K562 (cell line): ENCODE data around the gene NDRG4. TPM values are rescaled to one million over a fixed set of nuclear protein-coding genes. Genes with fewer than 3 reads are reported as not detected.

ENCODE experiments used
- ATAC-seq: fragments of 200-7000 bp; cut with Tn5 transposase; 3 replicates; pipeline ENCODE4 v1.9.1; 2020; ENCODE audit warnings: moderate library complexity
- BruUV-seq: library from RNA; stranded (reverse); fragments of 400-500 nt; replicated peaks from 2 replicates; lab custom pipeline; 2021; lab: Mats Ljungman, UMichigan
- CTCF ChIA-PET: fragments of 300-600 bp; formaldehyde crosslinking; extraction: SDS; loops from one replicate; lab custom pipeline; 2021; ENCODE audit warnings: low intra/inter-chr PET ratio; lab: Yijun Ruan, JAX
- POLR2A ChIA-PET: fragments of 300-600, 350-650 bp; sonication (Branson Sonifier 250); formaldehyde crosslinking; extraction: SDS; loops from one replicate; lab custom pipeline; 2021; ENCODE audit warnings: antibody characterized with exemption, inconsistent platforms; lab: Yijun Ruan, JAX
- DNase-seq, 4 experiments: peaks; one replicate each; pipeline versions ENCODE4 v3.0.0 to v3.0.0-alpha.2; 2011 to 2018; ENCODE audit warnings: low spot score in 3 of 4, mixed read lengths in 3 of 4; ENCODE audit errors: extremely low read depth in 1 of 4
- FAIRE-seq: peaks from 2 replicates; lab custom pipeline; 2011; peaks lifted over from hg19 to GRCh38; lab: Jason Lieb, UNC
- H2AFZ ChIP-seq: 2 replicates; pipeline ENCODE4 v1.6.0; 2011; ENCODE audit warnings: low read depth, low read length, control low read depth, inconsistent platforms
- H3K27ac ChIP-seq: fragments of 200-600 bp; 3 replicates; pipeline ENCODE4 v1.8.0; 2011; ENCODE audit warnings: low read depth, mild to moderate bottlenecking, control low read depth, inconsistent platforms, low read length, moderate library complexity, mixed read lengths; ENCODE audit errors: extremely low read depth
- H3K27me3 ChIP-seq, 2 experiments: fragments of 300-600 bp in 1 of 2; 2 replicates in 1 of 2; 3 replicates in 1 of 2; pipeline versions ENCODE4 v1.6.0 to v1.8.0; 2011; ENCODE audit warnings: inconsistent platforms in 2 of 2, low read length in 2 of 2, mild to moderate bottlenecking in 1 of 2, mixed read lengths in 1 of 2, moderate library complexity in 1 of 2; ENCODE audit not compliant: control insufficient read depth in 2 of 2, insufficient read depth in 2 of 2
- H3K36me3 ChIP-seq: fragments of 300-600 bp; 3 replicates; pipeline ENCODE4 v1.8.0; 2011; ENCODE audit warnings: mild to moderate bottlenecking, low read length, inconsistent platforms; ENCODE audit not compliant: control insufficient read depth, insufficient read depth
- H3K4me1 ChIP-seq, 2 experiments: fragments of 200-600 bp in 1 of 2; replicated peaks in 1 of 2; 2 replicates in 1 of 2; 3 replicates in 1 of 2; pipeline versions ENCODE4 v1.5.1 to v1.8.0; 2011; ENCODE audit warnings: inconsistent platforms in 2 of 2, low read length in 2 of 2, mild to moderate bottlenecking in 1 of 2, mixed read lengths in 1 of 2, moderate library complexity in 1 of 2; ENCODE audit not compliant: control insufficient read depth in 2 of 2, insufficient read depth in 2 of 2
- H3K4me2 ChIP-seq: 2 replicates; pipeline ENCODE4 v1.6.1; 2011; ENCODE audit warnings: low read length, control low read depth, inconsistent platforms, mixed read lengths; ENCODE audit not compliant: insufficient read depth
- H3K4me3 ChIP-seq: fragments of 200-600 bp; sonication (generic), shearing (Covaris generic); 2 replicates; pipeline ENCODE4 v1.5.1; 2016; ENCODE audit warnings: control low read depth, inconsistent platforms
- H3K79me2 ChIP-seq: fragments of 200-600 bp; 3 replicates; pipeline ENCODE4 v1.8.0; 2011; ENCODE audit warnings: low read length, inconsistent platforms; ENCODE audit not compliant: control insufficient read depth, insufficient read depth
- H3K9ac ChIP-seq, 2 experiments: 2 replicates each; pipeline versions ENCODE4 v1.6.0 to v1.6.1; 2011; ENCODE audit warnings: low read depth in 2 of 2, low read length in 2 of 2, control low read depth in 1 of 2, inconsistent platforms in 1 of 2, mild to moderate bottlenecking in 1 of 2, mixed read lengths in 1 of 2; ENCODE audit not compliant: insufficient read depth in 1 of 2
- H3K9me1 ChIP-seq: one replicate; pipeline ENCODE4 v1.6.0; 2011; ENCODE audit warnings: inconsistent platforms, mild to moderate bottlenecking, low read length, moderate library complexity; ENCODE audit not compliant: control insufficient read depth, insufficient read depth
- H3K9me3 ChIP-seq: replicated peaks from 2 replicates; pipeline ENCODE4 v1.5.1; 2011; ENCODE audit warnings: low read depth, low read length, inconsistent platforms; ENCODE audit not compliant: control insufficient read depth, insufficient read depth
- H4K20me1 ChIP-seq: replicated peaks from 2 replicates; pipeline ENCODE4 v1.6.1; 2011; ENCODE audit warnings: low read length, inconsistent platforms, mixed read lengths; ENCODE audit not compliant: control insufficient read depth, insufficient read depth
- AFF1 ChIP-seq, 2 experiments: fragments of 450-650 bp; IDR thresholded peaks; 2 replicates each; pipeline ENCODE4 v1.6.1; 2018; ENCODE audit warnings: mild to moderate bottlenecking in 2 of 2, low read depth in 1 of 2; ENCODE audit not compliant: partially characterized antibody in 2 of 2
- COPS2 ChIP-seq: fragments of 450-650 bp; conservative IDR thresholded peaks from 2 replicates; pipeline ENCODE4 v1.6.1; 2016; ENCODE audit warnings: mild to moderate bottlenecking, moderate library complexity
- DACH1 ChIP-seq: fragments of 450-650 bp; IDR thresholded peaks from 2 replicates; pipeline ENCODE4 v1.6.1; 2018; ENCODE audit not compliant: partially characterized antibody
- KAT8 ChIP-seq: fragments of 450-650 bp; IDR thresholded peaks from 2 replicates; pipeline ENCODE4 v1.6.1; 2016; ENCODE audit warnings: low read depth, mild to moderate bottlenecking
- PHF20 ChIP-seq: fragments of 450-650 bp; IDR thresholded peaks from 2 replicates; pipeline ENCODE4 v1.6.1; 2018; ENCODE audit not compliant: partially characterized antibody
- POLR3A ChIP-seq: IDR thresholded peaks from 2 replicates; pipeline ENCODE4 v1.6.1; 2011; ENCODE audit warnings: borderline replicate concordance, mild to moderate bottlenecking, moderate library complexity; ENCODE audit not compliant: insufficient read length, insufficient read depth; ENCODE audit errors: extremely low read depth
- RAD51 ChIP-seq: fragments of 450-650 bp; IDR thresholded peaks from 2 replicates; pipeline ENCODE4 v1.7.1; 2016; ENCODE audit warnings: low read depth, mild to moderate bottlenecking, borderline replicate concordance
- RCOR1 ChIP-seq, 2 experiments: IDR thresholded peaks; 2 replicates each; pipeline ENCODE4 v1.6.1; 2012; ENCODE audit warnings: low read depth in 2 of 2, low read length in 2 of 2, borderline replicate concordance in 1 of 2, improper control_type of control experiment in 1 of 2
- SETDB1 ChIP-seq: IDR thresholded peaks from one replicate; pipeline ENCODE4 v1.6.1; 2012; ENCODE audit warnings: low read length, control low read depth, inconsistent platforms
- SMARCB1 ChIP-seq: IDR thresholded peaks from 2 replicates; pipeline ENCODE4 v1.6.1; 2011; ENCODE audit warnings: improper control_type of control experiment, low read depth; ENCODE audit not compliant: insufficient read length
- TSC22D4 ChIP-seq: fragments of 450-650 bp; IDR thresholded peaks from 2 replicates; pipeline ENCODE4 v1.6.1; 2016; ENCODE audit warnings: missing genetic modification characterization, missing biosample characterization, control low read depth
- ZBTB34 ChIP-seq: fragments of 250-450 bp; sonication (Bioruptor Pico); IDR thresholded peaks from 2 replicates; pipeline ENCODE4 v1.8.0; 2021; ENCODE audit warnings: mild to moderate bottlenecking, moderate library complexity
- ZKSCAN8 ChIP-seq: fragments of 200-800 bp; sonication (Bioruptor generic); IDR thresholded peaks from 2 replicates; pipeline ENCODE4 v1.6.1; 2016; ENCODE audit warnings: missing genetic modification characterization, missing compliant biosample characterization
- ZNF12 ChIP-seq: sonication (generic); formaldehyde crosslinking; IDR thresholded peaks from 2 replicates; pipeline ENCODE4 v1.4.0; 2020; ENCODE audit warnings: mild to moderate bottlenecking, missing genetic modification reagents
- ZNF165 ChIP-seq: fragments of 250-450 bp; sonication (Bioruptor Pico); IDR thresholded peaks from 2 replicates; pipeline ENCODE4 v1.4.0; 2020; ENCODE audit warnings: borderline replicate concordance
- ZNF277 ChIP-seq: fragments of 250-450 bp; sonication (Bioruptor Pico); IDR thresholded peaks from 2 replicates; pipeline ENCODE4 v1.8.0; 2022; ENCODE audit warnings: inconsistent platforms, mild to moderate bottlenecking, moderate library complexity, borderline replicate concordance
- ZNF354B ChIP-seq: fragments of 250-450 bp; sonication (Bioruptor Pico); IDR thresholded peaks from 2 replicates; pipeline ENCODE4 v1.4.0; 2020
- ZNF445 ChIP-seq: fragments of 250-450 bp; sonication (Bioruptor Pico); IDR thresholded peaks from 2 replicates; pipeline ENCODE4 v1.4.0; 2020; ENCODE audit warnings: low read depth, mild to moderate bottlenecking, moderate library complexity
- WGBS: fragments of 100-300 bp; shearing (Covaris generic); methylation state at CpG from one replicate; pipeline ENCODE4 v1.1.6; 2016; ENCODE audit warnings: low coverage, mixed read lengths; ENCODE audit not compliant: insufficient coverage; ENCODE audit errors: missing lambda C conversion rate; 5-methylcytosine and 5-hydroxymethylcytosine counted together
- in situ Hi-C: fragments of 300-500 bp; cut with MboI; formaldehyde crosslinking; loops from 4 replicates; pipeline ENCODE4 v1.15.0; 2018; ENCODE audit warnings: inconsistent platforms, mixed read lengths
- intact Hi-C: fragments of 100-400 bp; cut with micrococcal nuclease; formaldehyde crosslinking; loops from 2 replicates; pipeline ENCODE4 v1.14.2; 2022
- polyA plus RNA-seq, 8 experiments: library from polyadenylated mRNA; depleted of rRNA in 4 of 8; stranded (reverse) in 5 of 8; unstranded in 3 of 8; fragments of >200 nt; fragmentation: Nextera tagmentation in 2 of 8; fragmentation: Illumina TruSeq in 1 of 8; extraction: Ambion mirVana in 2 of 8; extraction: Trizol in 1 of 8; gene quantifications; 2 replicates each; pipeline versions ENCODE4 v1.2.1 to v1.2.3, GENCODE V29; 2011 to 2014; ENCODE audit warnings: inconsistent platforms in 1 of 8, missing spikeins in 1 of 8
- total RNA-seq, 7 experiments: library from RNA; depleted of rRNA in 6 of 7; stranded (reverse); fragments of >200 nt in 6 of 7; fragmentation: Illumina TruSeq in 2 of 7; extraction: Trizol in 2 of 7; gene quantifications; 2 replicates each; pipeline versions ENCODE4 v1.2.1 to v1.2.3, GENCODE V29; 2011 to 2021; ENCODE audit warnings: low replicate concordance in 1 of 7

NDRG4 gene
- total and polyA plus RNA-seq, 9 of the 15 experiments (the other 6 are each of a cell fraction or from before 2014, with no cell fraction given) = 0.06 to 0.95 (median 0.28) TPM

GRCh38 chr16:58451265-58451689 is 48.7 kb upstream of the NDRG4 start:
- Histone ChIP-seq H3K27ac (no peak overlapping the region), H4K20me1 (no peaks in the 10 kb centered on the region), H3K4me2 (no peak overlapping the region), H3K36me3 (no peaks in the 10 kb centered on the region), H2AFZ (no peak overlapping the region), H3K9ac (no peak overlapping the region), H3K9me1 (no peaks in the 10 kb centered on the region), H3K27me3 (peaks cover 2 to 30% of the 10 kb centered on the region in 2 experiments; a peak in 4 of 5 replicates), H3K4me1 (peaks cover 0 to 4% of the 10 kb centered on the region in 2 experiments; a peak in 1 of 5 replicates), H3K9me3 (no peaks in the 10 kb centered on the region), H3K4me3 (no peak overlapping the region), H3K79me2 (no peaks in the 10 kb centered on the region)
- in situ Hi-C loops (no loop called here), intact Hi-C loops (no loop called here)
- ATAC-seq = no peak
- ChIA-PET POLR2A (interaction anchor here (1.3 kb wide), 1 partner anchor 32 kb away, joined by 4 read pairs; no protein-coding TSS in a partner anchor), CTCF (interaction anchor here (1.7 kb wide), 1 partner anchor 115 kb away, joined by 5 read pairs; no protein-coding TSS in a partner anchor)
- 6% methylated on average over 3 of the region's 3 CpGs for WGBS
- no peak for FAIRE-seq
- DNase-seq = no peak
- BruUV-seq = no TSS peak
- TF ChIP-seq ZNF165 (CRISPR knock-in tag) (no peak), KAT8 (no peak), ZNF445 (CRISPR knock-in tag) (no peak), ZNF12 (CRISPR knock-in tag) (no peak), ZBTB34 (CRISPR knock-in tag) (no peak), ZKSCAN8 (CRISPR knock-in tag) (no peak), POLR3A (no peak), COPS2 (no peak), RCOR1 (IDR thresholded peaks at IDR 0.05; ENCODE audit: borderline replicate concordance in 1 of 2, low read depth in 2 of 2, low read length in 2 of 2) (no peak), ZNF277 (no peak), SETDB1 (no peak), SMARCB1 (no peak), ZNF354B (CRISPR knock-in tag) (no peak), PHF20 (no peak), AFF1 (IDR thresholded peaks at IDR 0.05; ENCODE audit: low read depth in 1 of 2, partially characterized antibody in 2 of 2) (no peak), RAD51 (no peak), DACH1 (no peak), TSC22D4 (tag) (no peak)
